ENCODE measurements around the gene CCDC50. TPM values are rescaled to one million over a fixed set of nuclear protein-coding genes. Genes with fewer than 3 reads are reported as not detected.

The CCDC50 gene
- total and polyA plus RNA-seq, 5 donors: 22.5 to 67.5 (median 50.5) TPM

- Histone ChIP-seq H3K9me3 (ENCODE audit: control insufficient read depth, low read length) (no peaks in the 10 kb centered on the region), H3K27me3 (ENCODE audit: control insufficient read depth, insufficient read depth) (no peaks in the 10 kb centered on the region), H3K27ac (ENCODE audit: low read length) (no peak overlapping the region), H3K4me1 (ENCODE audit: control insufficient read depth, insufficient read depth, low read length) (peaks cover 7% of the 10 kb centered on the region), H3K4me3 (ENCODE audit: low read length) (no peak overlapping the region)
- DNase-seq (no peak), ATAC-seq (no peak)
- WGBS: 66% methylated on average over 1 of the region's 1 CpG
- intact Hi-C loops (cut with DNase I): loop anchor here in 3 of 4 donors (10.0 kb wide), 3 partner anchors 48 to 138 kb away; partner anchors contain the start of gene UTS2B (in 1 of the 3)
Observed at GRCh38 chr3:191382661-191383060, 53.5 kb downstream of the CCDC50 start.

- intact Hi-C loops (cut with DNase I): loop anchor here in 3 of 4 donors (10.0 kb wide), 3 partner anchors 48 to 138 kb away; partner anchors contain the start of gene UTS2B (in 1 of the 3)
- DNase-seq (no peak), ATAC-seq (peak; percentile 63 to 88)
- no peak overlapping the region for H3K4me3 ChIP-seq (ENCODE audit: low read length)
- no peaks in the 10 kb centered on the region for H3K27me3 ChIP-seq (ENCODE audit: control insufficient read depth, insufficient read depth)
- H3K9me3 ChIP-seq (ENCODE audit: control insufficient read depth, low read length): no peaks in the 10 kb centered on the region
- peaks cover 7% of the 10 kb centered on the region for H3K4me1 ChIP-seq (ENCODE audit: control insufficient read depth, insufficient read depth, low read length)
- 42% methylated on average over 4 of the region's 4 CpGs for WGBS
- no peak overlapping the region for H3K27ac ChIP-seq (ENCODE audit: low read length)
Observed at GRCh38 chr3:191383124-191383523, 53.9 kb downstream of the CCDC50 start.

- Histone ChIP-seq H3K4me1 (ENCODE audit: control insufficient read depth, insufficient read depth, low read length) (peaks cover 2% of the 10 kb centered on the region), H3K4me3 (ENCODE audit: low read length) (no peak overlapping the region), H3K27ac (ENCODE audit: low read length) (no peak overlapping the region), H3K9me3 (ENCODE audit: control insufficient read depth, low read length) (no peaks in the 10 kb centered on the region), H3K27me3 (ENCODE audit: control insufficient read depth, insufficient read depth) (no peaks in the 10 kb centered on the region)
- WGBS: 58% methylated on average over 3 of the region's 3 CpGs
- ATAC-seq (no peak), DNase-seq (no peak)
- intact Hi-C loops (cut with DNase I): loop anchor here in 3 of 4 donors (10.0 kb wide), 3 partner anchors 50 to 140 kb away; partner anchors contain the start of gene UTS2B (in 1 of the 3)
Observed at GRCh38 chr3:191385101-191385500, 55.9 kb downstream of the CCDC50 start.

- intact Hi-C loops (cut with DNase I): loop anchor here in 3 of 4 donors (10.0 kb wide), 3 partner anchors 53 to 143 kb away; partner anchors contain the start of gene UTS2B (in 1 of the 3)
- ATAC-seq: no peak
- no peaks in the 10 kb centered on the region for H3K27me3 ChIP-seq (ENCODE audit: control insufficient read depth, insufficient read depth)
Observed at GRCh38 chr3:191387441-191388077, 58.4 kb downstream of the CCDC50 start.

GRCh38 chr3:191388823-191389222 lies 59.6 kb downstream of the CCDC50 start:
- Histone ChIP-seq H3K4me3 (ENCODE audit: low read length) (no peak overlapping the region), H3K27ac (ENCODE audit: low read length) (no peak overlapping the region), H3K4me1 (ENCODE audit: control insufficient read depth, insufficient read depth, low read length) (no peaks in the 10 kb centered on the region), H3K27me3 (ENCODE audit: control insufficient read depth, insufficient read depth) (no peaks in the 10 kb centered on the region), H3K9me3 (ENCODE audit: control insufficient read depth, low read length) (no peaks in the 10 kb centered on the region)
- WGBS: 56% methylated on average over 1 of the region's 1 CpG
- intact Hi-C loops (cut with DNase I): loop anchor here in 3 of 4 donors (10.0 kb wide), 3 partner anchors 54 to 144 kb away; partner anchors contain the start of gene UTS2B (in 1 of the 3)
- DNase-seq (no peak), ATAC-seq (no peak)

More at GRCh38 chr3:191387441-191388077, 58.4 kb downstream of the CCDC50 start:
- Histone ChIP-seq H3K27ac (ENCODE audit: low read length) (no peak overlapping the region), H3K4me1 (ENCODE audit: control insufficient read depth, insufficient read depth, low read length) (no peaks in the 10 kb centered on the region), H3K9me3 (ENCODE audit: control insufficient read depth, low read length) (no peaks in the 10 kb centered on the region), H3K4me3 (ENCODE audit: low read length) (no peak overlapping the region)
- no peak for DNase-seq
- 60% methylated on average over 1 of the region's 1 CpG for WGBS

- WGBS: 90% methylated on average over 3 of the region's 3 CpGs
- intact Hi-C loops (cut with DNase I): loop anchor here in 2 of 4 donors (10.0 kb wide), 2 partner anchors 136 to 146 kb away; no protein-coding TSS in a partner anchor
- DNase-seq: no peak
- Histone ChIP-seq H3K4me3 (ENCODE audit: low read length) (no peak overlapping the region), H3K4me1 (ENCODE audit: control insufficient read depth, insufficient read depth, low read length) (no peaks in the 10 kb centered on the region), H3K27ac (ENCODE audit: low read length) (no peak overlapping the region), H3K9me3 (ENCODE audit: control insufficient read depth, low read length) (no peaks in the 10 kb centered on the region), H3K27me3 (ENCODE audit: control insufficient read depth, insufficient read depth) (no peaks in the 10 kb centered on the region)
- ATAC-seq: no peak
Observed at GRCh38 chr3:191390580-191390979, 61.4 kb downstream of the CCDC50 start.

- ATAC-seq (no peak), DNase-seq (no peak)
- Histone ChIP-seq H3K27me3 (ENCODE audit: control insufficient read depth, insufficient read depth) (no peaks in the 10 kb centered on the region), H3K9me3 (ENCODE audit: control insufficient read depth, low read length) (no peaks in the 10 kb centered on the region), H3K4me3 (ENCODE audit: low read length) (no peak overlapping the region), H3K4me1 (ENCODE audit: control insufficient read depth, insufficient read depth, low read length) (no peaks in the 10 kb centered on the region), H3K27ac (ENCODE audit: low read length) (no peak overlapping the region)
- WGBS: 89% methylated on average over 2 of the region's 2 CpGs
- intact Hi-C loops (cut with DNase I): loop anchor here in 2 of 4 donors (10.0 kb wide), 2 partner anchors 137 to 147 kb away; no protein-coding TSS in a partner anchor
Observed at GRCh38 chr3:191391861-191392808, 62.9 kb downstream of the CCDC50 start.

- intact Hi-C loops (cut with DNase I): loop anchor here in 2 of 4 donors (10.0 kb wide), 2 partner anchors 138 to 148 kb away; no protein-coding TSS in a partner anchor
- Histone ChIP-seq H3K27me3 (ENCODE audit: control insufficient read depth, insufficient read depth) (no peaks in the 10 kb centered on the region), H3K4me1 (ENCODE audit: control insufficient read depth, insufficient read depth, low read length) (no peaks in the 10 kb centered on the region), H3K9me3 (ENCODE audit: control insufficient read depth, low read length) (no peaks in the 10 kb centered on the region), H3K4me3 (ENCODE audit: low read length) (no peak overlapping the region), H3K27ac (ENCODE audit: low read length) (no peak overlapping the region)
- ATAC-seq (peak in 1 of 2 donors; percentile 43), DNase-seq (no peak)
Observed at GRCh38 chr3:191393146-191393545, 64.0 kb downstream of the CCDC50 start.

- no peaks in the 10 kb centered on the region for H3K4me1 ChIP-seq (ENCODE audit: control insufficient read depth, insufficient read depth, low read length)
- no peak overlapping the region for H3K4me3 ChIP-seq (ENCODE audit: low read length)
- H3K27ac ChIP-seq (ENCODE audit: low read length): no peak overlapping the region
- no peaks in the 10 kb centered on the region for H3K9me3 ChIP-seq (ENCODE audit: control insufficient read depth, low read length)
- DNase-seq (no peak), ATAC-seq (no peak)
- H3K27me3 ChIP-seq (ENCODE audit: control insufficient read depth, insufficient read depth): no peaks in the 10 kb centered on the region
- WGBS: 89% methylated on average over 3 of the region's 3 CpGs
- intact Hi-C loops (cut with DNase I): loop anchor here in 2 of 4 donors (10.0 kb wide), 2 partner anchors 143 to 153 kb away; no protein-coding TSS in a partner anchor
Observed at GRCh38 chr3:191397771-191398170, 68.6 kb downstream of the CCDC50 start.

GRCh38 chr3:191398607-191399006 lies 69.4 kb downstream of the CCDC50 start:
- Histone ChIP-seq H3K4me3 (ENCODE audit: low read length) (no peak overlapping the region), H3K4me1 (ENCODE audit: control insufficient read depth, insufficient read depth, low read length) (no peaks in the 10 kb centered on the region), H3K27ac (ENCODE audit: low read length) (no peak overlapping the region), H3K27me3 (ENCODE audit: control insufficient read depth, insufficient read depth) (no peaks in the 10 kb centered on the region), H3K9me3 (ENCODE audit: control insufficient read depth, low read length) (no peaks in the 10 kb centered on the region)
- ATAC-seq (no peak), DNase-seq (no peak)
- intact Hi-C loops (cut with DNase I): loop anchor here in 2 of 4 donors (10.0 kb wide), 2 partner anchors 144 to 154 kb away; no protein-coding TSS in a partner anchor
- 88% methylated on average over 1 of the region's 1 CpG for WGBS

All from right cardiac atrium (tissue), 5 donors.